Measurements from ENCODE around the gene MYO1F. TPM values are rescaled to one million over a fixed set of nuclear protein-coding genes. Genes with fewer than 3 reads are reported as not detected.

The MYO1F gene
- total and polyA plus RNA-seq, 2 donors, result 9.9 to 20.8 TPM

DNA sequence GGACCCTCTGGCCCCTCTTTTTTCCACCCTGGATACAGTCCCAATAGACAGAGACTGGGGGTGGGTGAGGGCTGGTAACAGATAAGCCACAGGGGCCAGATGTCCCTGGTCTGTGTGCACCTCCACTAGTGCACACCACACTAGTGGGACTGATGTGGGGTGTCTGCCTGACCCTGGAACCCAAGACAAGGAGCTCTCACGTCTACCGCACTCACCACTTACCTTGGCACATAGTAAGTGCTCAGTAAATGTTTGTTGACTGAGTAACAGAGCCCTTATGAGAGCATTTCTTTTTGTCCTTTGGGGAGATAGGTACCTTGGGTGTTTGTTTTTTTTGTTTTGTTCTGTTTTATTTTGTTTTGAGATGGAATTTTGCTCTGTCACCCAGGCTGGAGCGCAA lies 40.1 kb downstream of the MYO1F start:
- Histone ChIP-seq H3K9me3 (ENCODE audit: control insufficient read depth in 2 of 2, insufficient read depth in 1 of 2, low read length in 1 of 2) (no peaks in the 10 kb centered on the region), H3K27me3 (ENCODE audit: control insufficient read depth in 2 of 2, insufficient read depth in 1 of 2, low read length in 1 of 2) (no peaks in the 10 kb centered on the region), H3K27ac (ENCODE audit: low read depth in 1 of 2, low read length in 1 of 2) (no peak overlapping the region), H3K4me3 (ENCODE audit: low read length in 2 of 2) (no peak overlapping the region), H3K4me1 (ENCODE audit: control insufficient read depth in 2 of 2, insufficient read depth in 2 of 2, low read length in 2 of 2) (no peaks in the 10 kb centered on the region), H3K36me3 (ENCODE audit: control insufficient read depth in 2 of 2, insufficient read depth in 2 of 2, low read length in 1 of 2) (no peaks in the 10 kb centered on the region)
- WGBS, result 96% methylated on average over 3 of the region's 3 CpGs
- DNase-seq (ENCODE audit: low read depth in 6 of 9, low spot score in 9 of 9), result no peak

DNA sequence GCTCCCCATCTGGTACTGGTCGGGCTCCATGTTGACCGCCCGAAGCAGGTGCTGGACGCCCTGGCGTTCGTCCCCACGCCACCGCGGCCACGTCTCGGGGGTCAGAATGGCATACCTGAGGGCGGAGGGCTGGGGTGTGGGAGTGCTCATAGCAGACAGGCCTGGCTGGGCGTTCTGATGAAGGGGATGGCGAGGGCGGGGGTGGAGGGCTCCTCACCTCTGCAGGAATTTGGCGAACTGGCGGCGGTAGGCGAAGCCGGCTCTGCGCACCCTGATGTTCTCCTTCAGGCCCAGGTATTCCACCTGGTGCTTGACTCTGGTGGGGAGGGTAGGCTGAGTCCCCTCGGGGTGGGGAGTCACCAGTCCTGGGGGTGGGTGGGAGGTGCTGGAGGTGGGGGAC lies 41.0 kb downstream of the MYO1F start:
- no peak for DNase-seq (ENCODE audit: low read depth in 6 of 9, low spot score in 9 of 9)
- no peaks in the 10 kb centered on the region for H3K27me3 ChIP-seq (ENCODE audit: control insufficient read depth in 2 of 2, insufficient read depth in 1 of 2, low read length in 1 of 2)
- no peaks in the 10 kb centered on the region for H3K9me3 ChIP-seq (ENCODE audit: control insufficient read depth in 2 of 2, insufficient read depth in 1 of 2, low read length in 1 of 2)
- H3K27ac ChIP-seq (ENCODE audit: low read depth in 1 of 2, low read length in 1 of 2), result no peak overlapping the region
- H3K36me3 ChIP-seq (ENCODE audit: control insufficient read depth in 2 of 2, insufficient read depth in 2 of 2, low read length in 1 of 2), result no peaks in the 10 kb centered on the region
- 97% methylated on average over 22 of the region's 22 CpGs for WGBS
- H3K4me3 ChIP-seq (ENCODE audit: low read length in 2 of 2), result no peak overlapping the region
- H3K4me1 ChIP-seq (ENCODE audit: control insufficient read depth in 2 of 2, insufficient read depth in 2 of 2, low read length in 2 of 2), result no peaks in the 10 kb centered on the region

DNA sequence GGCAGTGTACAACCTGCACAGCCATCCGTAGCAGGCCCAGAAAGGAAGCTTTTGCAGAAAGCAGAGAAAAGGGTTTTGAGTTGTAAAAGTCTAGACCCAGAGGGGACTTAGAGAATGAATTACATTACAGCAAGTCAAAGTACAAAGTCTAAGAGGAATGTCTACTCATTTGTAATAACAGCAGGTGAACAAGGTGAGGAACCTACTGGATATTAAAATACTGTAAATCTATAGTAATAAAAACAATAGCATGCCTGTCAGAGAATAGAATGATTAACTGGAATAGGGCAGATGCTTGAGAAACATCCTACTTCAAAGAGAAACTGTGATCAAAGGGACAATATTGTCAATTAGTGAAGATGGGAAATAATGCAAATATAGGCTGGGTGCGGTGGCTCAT lies 45.0 kb downstream of the MYO1F start:
- no peaks in the 10 kb centered on the region for H3K36me3 ChIP-seq (ENCODE audit: control insufficient read depth in 2 of 2, insufficient read depth in 2 of 2, low read length in 1 of 2)
- H3K27me3 ChIP-seq (ENCODE audit: control insufficient read depth in 2 of 2, insufficient read depth in 1 of 2, low read length in 1 of 2), result no peaks in the 10 kb centered on the region
- H3K9me3 ChIP-seq (ENCODE audit: control insufficient read depth in 2 of 2, insufficient read depth in 1 of 2, low read length in 1 of 2), result peaks cover 0 to 11% of the 10 kb centered on the region in 2 donors
- no peak overlapping the region for H3K27ac ChIP-seq (ENCODE audit: low read depth in 1 of 2, low read length in 1 of 2)
- WGBS, result 97% methylated on average over 2 of the region's 2 CpGs
- H3K4me1 ChIP-seq (ENCODE audit: control insufficient read depth in 2 of 2, insufficient read depth in 2 of 2, low read length in 2 of 2), result no peaks in the 10 kb centered on the region
- H3K4me3 ChIP-seq (ENCODE audit: low read length in 2 of 2), result no peak overlapping the region
- DNase-seq (ENCODE audit: low read depth in 6 of 9, low spot score in 9 of 9), result no peak

DNA sequence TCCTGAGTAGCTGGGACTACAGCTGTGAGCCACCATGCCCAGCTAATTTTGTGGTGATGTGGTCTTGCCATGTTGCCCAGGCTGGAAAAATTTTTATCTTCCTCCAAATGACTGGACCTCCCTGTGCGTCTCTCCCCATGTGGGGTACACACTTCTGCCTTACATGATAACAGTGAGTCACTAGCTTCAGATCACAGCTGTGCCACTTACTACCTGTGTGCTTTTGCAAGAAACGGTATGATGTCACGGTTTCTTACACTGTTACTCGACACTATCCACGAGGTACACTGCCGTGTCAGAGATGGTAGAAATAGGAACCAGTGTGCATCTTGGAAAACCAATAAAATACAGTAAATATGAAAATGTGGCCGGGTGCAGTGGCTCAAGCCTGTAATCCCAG lies 45.8 kb downstream of the MYO1F start:
- Histone ChIP-seq H3K27ac (ENCODE audit: low read depth in 1 of 2, low read length in 1 of 2) (no peak overlapping the region), H3K27me3 (ENCODE audit: control insufficient read depth in 2 of 2, insufficient read depth in 1 of 2, low read length in 1 of 2) (no peaks in the 10 kb centered on the region), H3K36me3 (ENCODE audit: control insufficient read depth in 2 of 2, insufficient read depth in 2 of 2, low read length in 1 of 2) (no peaks in the 10 kb centered on the region), H3K4me1 (ENCODE audit: control insufficient read depth in 2 of 2, insufficient read depth in 2 of 2, low read length in 2 of 2) (no peaks in the 10 kb centered on the region), H3K4me3 (ENCODE audit: low read length in 2 of 2) (no peak overlapping the region), H3K9me3 (ENCODE audit: control insufficient read depth in 2 of 2, insufficient read depth in 1 of 2, low read length in 1 of 2) (peaks cover 0 to 18% of the 10 kb centered on the region in 2 donors)
- DNase-seq (ENCODE audit: low read depth in 6 of 9, low spot score in 9 of 9), result no peak
- WGBS, result 91% methylated on average over 7 of the region's 7 CpGs

DNA sequence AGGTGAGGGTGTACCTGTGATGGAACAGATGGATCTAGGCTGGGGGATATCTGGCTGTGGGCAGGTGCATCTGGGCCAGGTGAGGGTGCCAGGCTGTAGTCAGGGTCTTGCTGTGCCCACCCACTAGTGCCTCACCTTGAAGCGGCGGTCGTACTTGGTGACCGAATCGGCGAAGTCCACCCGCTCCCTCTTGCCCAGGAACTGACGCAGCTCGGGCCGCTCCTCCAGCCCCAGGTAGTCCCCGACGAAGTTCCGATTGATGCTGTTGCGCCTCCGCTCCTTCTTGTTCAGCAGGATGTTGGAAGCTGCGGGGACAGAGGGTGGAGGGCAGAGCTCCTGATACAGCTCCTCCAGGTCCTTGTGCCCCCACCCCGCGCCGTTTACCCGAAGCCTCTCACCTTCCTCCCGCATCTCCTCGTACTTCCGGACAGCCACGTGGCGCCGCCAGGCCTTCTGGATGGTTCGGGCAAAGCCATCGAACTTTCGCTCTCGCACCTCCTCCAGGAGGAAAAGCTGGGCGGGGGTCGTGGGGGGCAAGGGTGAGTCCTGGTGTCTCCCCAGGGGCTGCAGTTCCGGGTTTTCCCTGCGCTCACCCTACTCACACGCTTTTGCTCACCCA lies 47.1 kb downstream of the MYO1F start:
- 98% methylated on average over 35 of the region's 35 CpGs for WGBS
- DNase-seq (ENCODE audit: low read depth in 6 of 9, low spot score in 9 of 9), result no peak
- no peaks in the 10 kb centered on the region for H3K27me3 ChIP-seq (ENCODE audit: control insufficient read depth in 2 of 2, insufficient read depth in 1 of 2, low read length in 1 of 2)
- no peak overlapping the region for H3K27ac ChIP-seq (ENCODE audit: low read depth in 1 of 2, low read length in 1 of 2)
- no peaks in the 10 kb centered on the region for H3K36me3 ChIP-seq (ENCODE audit: control insufficient read depth in 2 of 2, insufficient read depth in 2 of 2, low read length in 1 of 2)
- H3K4me1 ChIP-seq (ENCODE audit: control insufficient read depth in 2 of 2, insufficient read depth in 2 of 2, low read length in 2 of 2), result no peaks in the 10 kb centered on the region
- H3K4me3 ChIP-seq (ENCODE audit: low read length in 2 of 2), result no peak overlapping the region
- peaks cover 0 to 26% of the 10 kb centered on the region in 2 donors for H3K9me3 ChIP-seq (ENCODE audit: control insufficient read depth in 2 of 2, insufficient read depth in 1 of 2, low read length in 1 of 2)

DNA sequence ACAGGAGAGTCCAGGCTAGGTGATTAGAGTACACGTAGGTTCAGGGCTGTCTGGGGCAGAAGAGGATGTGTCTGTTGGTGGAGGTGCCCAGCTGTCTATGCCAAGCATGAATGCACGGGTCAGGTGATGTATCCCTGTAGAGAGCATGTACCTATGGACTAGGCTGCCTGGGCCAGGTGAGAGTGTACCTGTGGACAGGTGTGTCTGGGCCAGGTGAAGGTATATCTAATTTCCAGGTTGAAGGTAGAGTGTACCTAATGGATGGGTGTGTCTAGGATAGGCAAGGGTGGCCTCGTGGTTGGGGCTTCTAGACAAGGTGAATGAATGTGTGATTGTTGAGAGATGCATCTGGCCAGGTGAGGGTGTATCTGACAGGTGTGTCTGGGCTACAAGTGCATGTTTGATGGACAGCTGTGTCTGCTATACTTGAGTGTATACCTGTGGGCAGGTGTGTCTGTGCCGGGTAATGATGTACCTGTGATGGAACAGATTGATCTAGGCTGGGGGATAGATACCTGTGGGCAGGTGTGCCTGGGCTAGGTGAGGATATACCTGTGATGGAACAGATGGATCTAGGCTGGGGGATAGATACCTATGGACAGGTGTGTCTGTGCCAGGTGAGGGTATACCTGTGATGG lies 47.8 kb downstream of the MYO1F start:
- H3K4me1 ChIP-seq (ENCODE audit: control insufficient read depth in 2 of 2, insufficient read depth in 2 of 2, low read length in 2 of 2), result no peaks in the 10 kb centered on the region
- H3K27ac ChIP-seq (ENCODE audit: low read depth in 1 of 2, low read length in 1 of 2), result no peak overlapping the region
- no peaks in the 10 kb centered on the region for H3K36me3 ChIP-seq (ENCODE audit: control insufficient read depth in 2 of 2, insufficient read depth in 2 of 2, low read length in 1 of 2)
- H3K9me3 ChIP-seq (ENCODE audit: control insufficient read depth in 2 of 2, insufficient read depth in 1 of 2, low read length in 1 of 2), result peaks cover 0 to 27% of the 10 kb centered on the region in 2 donors
- no peak overlapping the region for H3K4me3 ChIP-seq (ENCODE audit: low read length in 2 of 2)
- no peaks in the 10 kb centered on the region for H3K27me3 ChIP-seq (ENCODE audit: control insufficient read depth in 2 of 2, insufficient read depth in 1 of 2, low read length in 1 of 2)
- WGBS, result 96% methylated on average over 4 of the region's 4 CpGs
- no peak for DNase-seq (ENCODE audit: low read depth in 6 of 9, low spot score in 9 of 9)

DNA sequence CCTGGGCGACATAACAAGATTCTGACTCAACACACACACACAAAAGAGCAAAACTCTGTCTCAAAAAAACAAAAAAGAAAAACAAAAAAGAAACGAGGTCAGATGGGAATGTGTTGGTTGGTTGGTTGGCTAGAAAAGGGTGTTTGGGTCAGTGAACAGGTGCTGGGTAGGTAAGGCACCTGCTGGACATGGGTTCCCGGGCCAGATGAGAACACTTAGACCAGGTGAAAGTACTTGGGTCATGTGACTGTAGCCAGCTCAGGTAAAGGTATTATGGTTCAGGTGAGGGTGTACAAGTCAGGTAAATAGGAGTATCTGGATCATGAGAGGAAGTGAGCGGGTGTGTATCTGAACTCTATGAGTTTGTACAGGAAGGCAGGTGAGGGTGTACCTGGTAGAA lies 48.7 kb downstream of the MYO1F start:
- no peak for DNase-seq (ENCODE audit: low read depth in 6 of 9, low spot score in 9 of 9)
- H3K4me1 ChIP-seq (ENCODE audit: control insufficient read depth in 2 of 2, insufficient read depth in 2 of 2, low read length in 2 of 2), result no peaks in the 10 kb centered on the region
- H3K36me3 ChIP-seq (ENCODE audit: control insufficient read depth in 2 of 2, insufficient read depth in 2 of 2, low read length in 1 of 2), result no peaks in the 10 kb centered on the region
- no peak overlapping the region for H3K27ac ChIP-seq (ENCODE audit: low read depth in 1 of 2, low read length in 1 of 2)
- WGBS, result 94% methylated on average over 4 of the region's 4 CpGs
- H3K27me3 ChIP-seq (ENCODE audit: control insufficient read depth in 2 of 2, insufficient read depth in 1 of 2, low read length in 1 of 2), result no peaks in the 10 kb centered on the region
- H3K4me3 ChIP-seq (ENCODE audit: low read length in 2 of 2), result no peak overlapping the region
- H3K9me3 ChIP-seq (ENCODE audit: control insufficient read depth in 2 of 2, insufficient read depth in 1 of 2, low read length in 1 of 2), result peaks cover 0 to 27% of the 10 kb centered on the region in 2 donors

DNA sequence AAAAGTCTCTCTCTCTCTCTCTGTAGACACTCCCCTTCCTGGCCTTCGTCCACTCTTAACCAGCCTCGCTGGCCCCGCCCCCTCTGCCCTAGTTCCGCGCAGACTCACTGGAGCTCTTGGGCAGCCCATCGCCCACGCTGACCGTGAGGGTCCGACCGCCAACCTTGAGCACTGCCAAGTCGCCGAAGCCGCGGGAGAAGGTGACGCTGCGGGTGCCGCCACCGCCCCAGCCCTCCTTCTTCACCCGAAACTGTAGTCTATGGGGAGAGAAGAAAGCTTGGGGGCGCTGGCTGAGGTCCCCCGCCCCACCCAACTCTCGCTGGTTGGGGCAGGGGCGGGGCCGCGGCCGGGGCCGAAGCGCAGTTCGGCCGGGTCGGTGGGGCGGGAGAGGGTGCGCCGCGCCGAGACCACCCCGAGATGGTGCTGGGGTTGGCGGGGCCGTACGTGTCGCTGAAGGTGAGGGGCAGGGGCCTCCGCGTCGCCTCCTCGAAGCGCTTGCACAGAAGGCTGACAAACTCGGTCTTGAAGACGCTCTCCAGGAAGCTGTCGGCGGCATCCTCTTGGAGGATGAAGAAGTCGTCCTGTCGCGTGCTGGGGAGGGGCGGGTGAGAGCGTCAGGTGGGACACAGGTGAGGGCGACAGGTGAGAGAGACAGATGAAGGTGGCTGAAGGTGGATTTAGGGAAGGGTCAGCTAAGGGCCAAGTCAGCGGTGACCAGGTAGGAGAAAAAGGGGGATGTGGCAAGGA lies 50.7 kb downstream of the MYO1F start:
- no peaks in the 10 kb centered on the region for H3K4me1 ChIP-seq (ENCODE audit: control insufficient read depth in 2 of 2, insufficient read depth in 2 of 2, low read length in 2 of 2)
- H3K9me3 ChIP-seq (ENCODE audit: control insufficient read depth in 2 of 2, insufficient read depth in 1 of 2, low read length in 1 of 2), result peaks cover 0 to 27% of the 10 kb centered on the region in 2 donors
- DNase-seq (ENCODE audit: low read depth in 6 of 9, low spot score in 9 of 9), result peak in 1 of 9 donors; percentile 44
- no peaks in the 10 kb centered on the region for H3K36me3 ChIP-seq (ENCODE audit: control insufficient read depth in 2 of 2, insufficient read depth in 2 of 2, low read length in 1 of 2)
- peak overlapping the region in 1 of 2 donors; percentile 50 for H3K27ac ChIP-seq (ENCODE audit: low read depth in 1 of 2, low read length in 1 of 2)
- WGBS, result 90% methylated on average over 57 of the region's 57 CpGs
- H3K4me3 ChIP-seq (ENCODE audit: low read length in 2 of 2), result peak overlapping the region; percentile 24 to 30
- no peaks in the 10 kb centered on the region for H3K27me3 ChIP-seq (ENCODE audit: control insufficient read depth in 2 of 2, insufficient read depth in 1 of 2, low read length in 1 of 2)

DNA sequence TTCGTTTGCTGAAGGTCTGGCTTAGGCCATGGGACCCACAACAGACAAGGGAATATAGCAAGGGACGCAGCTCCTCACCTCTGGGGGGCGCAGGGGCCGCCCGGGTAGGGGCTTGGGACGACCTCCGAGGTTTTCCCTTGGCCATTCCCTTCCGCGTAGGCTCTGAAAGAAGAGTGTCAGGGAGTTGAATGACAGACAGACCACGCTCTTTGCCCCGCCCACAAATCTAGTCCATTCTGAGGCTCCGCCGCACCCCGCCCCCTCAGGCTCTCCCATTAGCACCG lies 51.9 kb downstream of the MYO1F start:
- WGBS, result 90% methylated on average over 15 of the region's 15 CpGs
- Histone ChIP-seq H3K4me3 (ENCODE audit: low read length in 2 of 2) (peak overlapping the region in 1 of 2 donors; percentile 13), H3K4me1 (ENCODE audit: control insufficient read depth in 2 of 2, insufficient read depth in 2 of 2, low read length in 2 of 2) (no peaks in the 10 kb centered on the region), H3K36me3 (ENCODE audit: control insufficient read depth in 2 of 2, insufficient read depth in 2 of 2, low read length in 1 of 2) (no peaks in the 10 kb centered on the region), H3K9me3 (ENCODE audit: control insufficient read depth in 2 of 2, insufficient read depth in 1 of 2, low read length in 1 of 2) (peaks cover 0 to 24% of the 10 kb centered on the region in 2 donors), H3K27ac (ENCODE audit: low read depth in 1 of 2, low read length in 1 of 2) (peak overlapping the region in 1 of 2 donors; percentile 43), H3K27me3 (ENCODE audit: control insufficient read depth in 2 of 2, insufficient read depth in 1 of 2, low read length in 1 of 2) (no peaks in the 10 kb centered on the region)
- DNase-seq (ENCODE audit: low read depth in 6 of 9, low spot score in 9 of 9), result no peak
